CD1c-positive myeloid dendritic cell (primary cell): Measurements from ENCODE around the gene DPH7.
A peak's percentile ranks its signal among the peaks of the same experiment; 100 is the strongest.
"Not testable (repeated sequence)": the region's sequence is repeated elsewhere in the genome, so short reads cannot be mapped to it uniquely, and the experiment has no call there.

ENCODE experiments used
- DNase-seq: peaks from one replicate; pipeline ENCODE4 v3.0.0-alpha.2; 2016; ENCODE audit errors: extremely low spot score

DPH7 gene

DNA sequence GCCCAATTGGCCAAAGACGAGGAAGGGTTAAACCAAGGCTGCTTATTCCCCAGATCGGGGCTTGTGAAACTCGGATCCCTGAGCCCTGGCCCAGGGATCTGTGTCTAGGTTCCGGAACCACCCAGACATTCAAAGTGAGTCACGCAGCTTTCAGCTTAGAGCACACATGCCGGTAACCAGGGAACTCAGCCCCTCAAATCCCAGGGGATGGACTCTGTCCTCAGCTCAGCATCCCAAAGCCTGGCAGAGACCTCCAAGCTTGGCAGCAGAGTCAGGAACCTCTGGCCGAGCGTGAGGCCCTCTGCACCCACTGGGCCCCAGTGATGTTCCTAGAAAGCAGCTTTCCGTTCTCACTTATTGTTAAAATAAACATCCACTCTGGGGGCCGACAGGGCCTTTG lies 33.6 kb downstream of the DPH7 start:
- DNase-seq: no peak

DNA sequence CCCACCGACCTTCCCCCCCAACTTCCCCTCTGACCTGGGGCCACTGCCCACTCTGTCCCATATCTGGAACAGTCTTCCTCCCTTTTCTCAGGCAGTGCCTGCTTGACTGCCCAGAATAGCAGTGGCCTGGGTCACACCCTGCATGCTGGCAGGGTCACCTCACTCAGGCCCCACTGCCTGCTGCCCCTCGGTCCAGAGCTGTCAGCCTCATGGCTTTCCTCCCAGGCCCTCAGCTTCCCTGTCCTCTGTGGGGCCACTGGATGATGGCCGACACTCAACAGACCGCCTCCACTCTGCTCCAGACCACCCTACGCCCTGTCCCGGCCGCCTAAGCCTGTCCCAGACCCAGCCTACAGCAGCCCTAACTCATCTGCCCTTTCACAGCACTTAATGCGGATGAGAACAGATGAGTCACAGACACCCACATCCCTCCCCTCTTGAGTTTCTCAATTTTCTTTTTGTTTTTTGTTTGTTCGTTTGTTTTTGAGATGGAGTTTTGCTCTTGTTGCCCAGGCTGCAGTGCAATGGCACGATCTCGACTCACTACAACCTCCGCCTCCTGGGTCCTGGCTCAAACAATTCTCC lies 34.5 kb downstream of the DPH7 start:
- peak; percentile 51 for DNase-seq

GRCh38 chr9:137543237-137543963 lies 35.3 kb downstream of the DPH7 start:
- DNase-seq: no peak

- DNase-seq: no peak
These were observed 36.2 kb downstream of the DPH7 start for GRCh38 chr9:137542486-137542885.

- DNase-seq: no peak
These were observed 38.2 kb downstream of the DPH7 start for GRCh38 chr9:137540536-137540935.

DNA sequence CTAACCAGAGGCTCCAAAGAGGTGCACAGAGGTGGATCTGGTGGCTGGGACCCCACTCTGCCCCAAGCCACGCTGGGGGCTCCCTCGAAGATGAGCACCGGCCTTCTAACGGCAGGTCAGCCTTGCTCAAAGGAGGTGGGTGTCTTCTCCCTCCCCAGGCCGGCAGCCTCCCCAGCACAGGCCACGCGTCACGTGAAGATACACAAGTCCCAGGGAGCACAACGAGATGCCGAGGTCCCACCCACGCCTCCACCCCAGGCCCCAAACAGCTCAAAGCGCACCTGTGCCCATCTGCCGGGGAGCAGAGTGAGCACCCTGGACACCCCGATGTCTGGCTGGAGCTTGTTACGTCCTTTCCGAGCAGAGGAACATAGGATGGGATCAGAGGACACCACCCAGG lies 40.7 kb downstream of the DPH7 start:
- DNase-seq: no peak

DNA sequence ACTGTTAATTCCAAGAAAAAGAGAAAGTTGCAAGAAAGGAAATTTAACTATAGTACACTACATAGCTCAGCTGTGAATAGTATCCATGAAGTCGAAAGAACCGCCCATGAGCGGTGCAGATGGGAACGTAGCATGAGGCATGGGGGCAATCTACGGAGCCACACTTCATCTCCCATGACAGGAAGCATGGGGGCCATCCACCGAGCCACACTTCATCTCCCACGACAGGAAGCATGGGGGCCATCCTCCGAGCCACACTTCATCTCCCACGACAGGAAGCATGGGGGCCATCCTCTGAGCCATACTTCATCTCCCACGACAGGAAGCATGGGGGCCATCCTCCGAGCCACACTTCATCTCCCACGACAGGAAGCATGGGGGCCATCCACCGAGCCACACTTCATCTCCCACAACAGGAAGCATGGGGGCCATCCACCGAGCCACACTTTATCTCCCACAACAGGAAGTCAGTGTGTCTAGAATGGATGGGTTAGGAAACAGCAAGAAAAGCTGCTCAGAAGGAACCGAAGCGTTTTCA lies 42.1 kb downstream of the DPH7 start:
- DNase-seq: peak; percentile 14

GRCh38 chr9:137535120-137535428 lies 43.7 kb downstream of the DPH7 start:
- DNase-seq: no peak

- peak; percentile 60 for DNase-seq
These were observed 44.2 kb downstream of the DPH7 start for GRCh38 chr9:137534256-137535119.

GRCh38 chr9:137532891-137533468 lies 45.7 kb downstream of the DPH7 start:
- not testable (repeated sequence) for DNase-seq

DNA sequence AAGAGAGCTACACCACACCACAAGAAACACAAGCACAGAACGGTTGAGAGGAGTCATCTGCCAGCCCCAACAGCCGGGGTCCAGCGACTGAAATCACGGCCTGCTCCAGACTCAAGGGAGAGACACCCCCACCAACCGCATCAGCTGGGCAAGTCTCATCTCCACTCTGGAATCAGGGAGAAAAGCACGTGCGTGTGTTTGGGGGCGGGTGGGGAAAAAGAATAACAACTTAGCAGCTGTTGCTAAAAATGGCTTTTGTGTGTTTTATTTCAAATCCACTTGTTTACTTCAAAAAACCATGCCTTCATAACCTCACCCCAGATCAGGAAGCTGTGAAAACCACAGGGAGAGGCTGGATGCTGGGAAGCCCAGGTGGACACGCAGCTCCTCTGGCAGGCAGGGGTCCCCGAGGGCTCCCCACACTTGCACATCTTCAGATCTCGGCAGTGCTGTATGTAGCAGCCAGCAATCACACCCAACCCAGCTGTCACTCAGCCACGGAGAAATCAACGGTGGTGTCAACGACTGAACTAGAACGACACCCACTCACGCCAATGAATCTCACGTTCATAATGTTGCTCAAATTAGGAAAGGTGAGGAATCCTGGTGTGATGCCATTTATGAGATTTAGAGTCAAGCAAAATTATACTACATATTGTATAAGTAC lies 47.5 kb downstream of the DPH7 start:
- no peak for DNase-seq

GRCh38 chr9:137530331-137530730 lies 48.4 kb downstream of the DPH7 start:
- DNase-seq: peak; percentile 46

GRCh38 chr9:137524981-137525317 lies 53.8 kb downstream of the DPH7 start:
- DNase-seq: no peak

DNA sequence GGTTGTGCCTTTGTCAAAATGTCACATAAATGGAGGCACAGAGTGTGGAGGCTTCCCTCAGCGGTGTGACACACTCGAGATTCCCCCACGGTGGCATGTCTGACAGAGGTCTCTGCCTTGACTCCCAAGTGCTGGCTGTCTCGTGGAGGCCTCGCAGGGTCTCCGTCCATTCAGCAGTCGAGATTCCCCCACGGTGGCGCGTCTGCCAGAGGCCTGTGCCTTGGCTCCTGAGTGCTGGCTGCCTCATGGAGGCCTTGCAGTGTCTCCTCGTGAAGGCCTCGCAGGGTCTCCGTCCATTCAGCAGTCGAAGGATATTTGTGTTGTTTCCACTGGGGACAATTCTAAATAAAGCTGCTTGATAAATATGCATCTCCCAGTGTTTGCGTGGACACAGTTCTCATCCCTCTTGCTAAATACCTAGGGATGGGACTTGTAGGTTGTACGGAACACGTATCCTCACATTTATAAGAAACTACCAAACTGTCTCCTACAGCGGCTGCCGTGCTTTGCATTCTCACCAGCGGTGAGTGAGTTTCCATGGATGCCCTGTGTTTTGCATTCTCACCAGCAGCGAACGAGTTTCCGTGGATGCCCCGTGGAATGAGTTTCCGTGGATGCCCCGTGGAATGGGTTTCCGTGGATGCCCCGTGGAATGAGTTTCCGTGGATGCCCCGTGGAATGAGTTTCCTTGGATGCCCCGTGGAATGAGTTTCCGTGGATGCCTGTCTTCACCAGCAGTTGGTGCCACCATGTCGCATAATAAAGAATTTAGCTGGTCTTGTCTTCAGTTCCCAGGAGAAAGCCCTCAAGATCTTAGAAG lies 54.4 kb downstream of the DPH7 start:
- DNase-seq: no peak

DNA sequence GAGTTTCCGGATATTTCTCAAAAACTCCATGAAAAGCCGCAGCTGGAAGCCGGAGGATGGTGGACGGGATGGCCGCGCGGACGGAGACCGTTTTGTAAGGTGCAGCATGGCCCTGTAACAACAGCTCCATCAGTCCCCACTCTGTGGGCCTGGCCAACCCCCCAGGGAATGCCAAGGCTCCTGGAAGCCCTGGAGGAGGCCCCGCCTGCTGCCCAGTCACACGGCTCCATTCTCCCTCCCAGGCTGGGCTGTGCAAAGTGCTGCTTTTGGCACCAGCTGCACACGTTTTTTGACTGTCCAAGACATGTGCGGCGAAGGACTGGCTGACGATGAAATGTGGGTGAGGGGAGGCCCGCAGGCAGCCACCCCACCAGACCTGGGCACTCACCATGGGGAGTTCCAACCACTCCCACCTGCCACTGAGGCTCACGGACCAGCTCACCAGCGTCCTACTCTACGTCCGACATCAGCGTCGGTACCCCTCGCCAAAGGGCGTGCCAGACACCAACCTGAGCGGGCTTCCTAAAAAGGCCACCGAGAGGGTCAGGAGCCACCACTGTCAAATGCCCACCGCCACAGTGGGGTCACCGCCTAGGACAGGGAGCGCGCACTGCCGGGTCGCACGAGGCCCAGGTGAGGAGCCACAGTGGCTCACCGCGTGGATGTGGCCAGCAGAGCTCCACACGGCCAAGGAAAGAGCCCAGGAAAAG lies 55.8 kb downstream of the DPH7 start:
- no peak for DNase-seq

DNA sequence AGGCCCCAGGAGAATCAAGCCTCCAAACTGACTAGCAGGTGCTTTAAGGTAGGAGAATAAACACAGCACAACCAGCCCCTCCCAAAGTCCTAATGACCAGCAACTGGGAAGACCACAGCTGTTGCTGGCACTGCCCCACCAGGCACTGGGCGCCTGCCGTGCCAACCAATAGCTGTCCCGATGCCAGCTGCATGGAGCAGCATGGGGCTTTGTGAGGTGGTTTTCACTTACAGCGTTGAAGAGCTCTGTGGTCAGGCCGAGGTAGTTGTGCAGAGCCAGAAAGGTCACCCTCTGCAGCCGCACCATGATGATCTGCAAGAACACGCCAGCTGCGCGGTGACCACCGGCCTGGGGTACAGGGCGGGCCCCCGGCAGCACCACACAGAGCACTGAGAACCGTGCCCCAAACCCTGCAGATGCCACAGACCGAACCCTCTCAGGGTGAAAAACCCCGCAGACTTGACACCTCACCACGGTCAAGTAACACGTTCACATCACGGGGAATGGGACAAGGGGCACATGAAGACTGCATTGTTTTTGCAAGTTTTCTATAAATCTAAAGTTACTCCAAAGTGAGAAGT lies 57.2 kb downstream of the DPH7 start:
- no peak for DNase-seq

GRCh38 chr9:137520614-137521404 lies 57.9 kb downstream of the DPH7 start:
- no peak for DNase-seq

DNA sequence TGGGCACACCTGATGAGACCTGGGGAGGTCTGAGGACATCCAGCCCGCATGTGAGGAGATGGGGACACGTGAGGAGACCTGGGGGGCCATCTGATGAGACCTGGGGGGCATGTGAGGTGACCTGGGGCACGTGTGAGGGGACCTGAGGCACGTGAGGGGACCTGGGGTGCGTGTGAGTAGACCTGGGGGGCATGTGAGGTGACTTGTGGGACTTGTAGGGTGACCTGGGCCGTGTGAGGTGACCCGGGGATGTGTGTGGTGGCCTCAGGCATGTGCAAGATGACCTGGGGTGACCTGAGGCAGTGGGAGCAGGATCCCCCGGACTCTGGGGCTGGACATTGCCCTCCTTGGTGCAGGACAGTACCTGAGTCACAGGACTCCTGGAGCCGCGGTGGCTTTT lies 59.2 kb downstream of the DPH7 start:
- DNase-seq: no peak
